ENCODE measurements around the gene TEAD1.

TEAD1 gene

GRCh38 chr11:12888525-12889158 is 214.4 kb downstream of the TEAD1 start:
- H3K4me3 ChIP-seq (ENCODE audit: control insufficient read depth, low read depth, low read length) = no peak overlapping the region
- peak; percentile 75 for TF ChIP-seq CTCF (IDR thresholded peaks at IDR 0.05; ENCODE audit: control insufficient read depth, insufficient read depth, low read depth, low read length, missing control alignments)
- DNase-seq (ENCODE audit: low read depth) = peak; percentile 72

GRCh38 chr11:12889243-12889642 is 215.0 kb downstream of the TEAD1 start:
- no peak overlapping the region for H3K4me3 ChIP-seq (ENCODE audit: control insufficient read depth, low read depth, low read length)
- TF ChIP-seq CTCF (IDR thresholded peaks at IDR 0.05; ENCODE audit: control insufficient read depth, insufficient read depth, low read depth, low read length, missing control alignments) = no peak
- peak; percentile 64 for DNase-seq (ENCODE audit: low read depth)

GRCh38 chr11:12890476-12890875 is 216.3 kb downstream of the TEAD1 start:
- no peak for DNase-seq (ENCODE audit: low read depth)
- H3K4me3 ChIP-seq (ENCODE audit: control insufficient read depth, low read depth, low read length) = no peak overlapping the region
- TF ChIP-seq CTCF (IDR thresholded peaks at IDR 0.05; ENCODE audit: control insufficient read depth, insufficient read depth, low read depth, low read length, missing control alignments) = no peak

GRCh38 chr11:12893787-12894672 is 219.8 kb downstream of the TEAD1 start:
- H3K4me3 ChIP-seq (ENCODE audit: control insufficient read depth, low read depth, low read length) = no peak overlapping the region
- peak; percentile 83 for TF ChIP-seq CTCF (IDR thresholded peaks at IDR 0.05; ENCODE audit: control insufficient read depth, insufficient read depth, low read depth, low read length, missing control alignments)
- no peak for DNase-seq (ENCODE audit: low read depth)

GRCh38 chr11:12897390-12897789 is 223.2 kb downstream of the TEAD1 start:
- no peak for TF ChIP-seq CTCF (IDR thresholded peaks at IDR 0.05; ENCODE audit: control insufficient read depth, insufficient read depth, low read depth, low read length, missing control alignments)
- H3K4me3 ChIP-seq (ENCODE audit: control insufficient read depth, low read depth, low read length) = no peak overlapping the region
- no peak for DNase-seq (ENCODE audit: low read depth)

GRCh38 chr11:12897867-12898266 is 223.6 kb downstream of the TEAD1 start:
- no peak overlapping the region for H3K4me3 ChIP-seq (ENCODE audit: control insufficient read depth, low read depth, low read length)
- no peak for TF ChIP-seq CTCF (IDR thresholded peaks at IDR 0.05; ENCODE audit: control insufficient read depth, insufficient read depth, low read depth, low read length, missing control alignments)

More at GRCh38 chr11:12897867-12898266, 223.6 kb downstream of the TEAD1 start:
- DNase-seq (ENCODE audit: low read depth) = no peak
